ENCODE results near the gene ARHGAP15. TPM values are rescaled to one million over a fixed set of nuclear protein-coding genes. Genes with fewer than 3 reads are reported as not detected.

Gene ARHGAP15
- polyA plus RNA-seq, 1 experiment, result not detected

DNA sequence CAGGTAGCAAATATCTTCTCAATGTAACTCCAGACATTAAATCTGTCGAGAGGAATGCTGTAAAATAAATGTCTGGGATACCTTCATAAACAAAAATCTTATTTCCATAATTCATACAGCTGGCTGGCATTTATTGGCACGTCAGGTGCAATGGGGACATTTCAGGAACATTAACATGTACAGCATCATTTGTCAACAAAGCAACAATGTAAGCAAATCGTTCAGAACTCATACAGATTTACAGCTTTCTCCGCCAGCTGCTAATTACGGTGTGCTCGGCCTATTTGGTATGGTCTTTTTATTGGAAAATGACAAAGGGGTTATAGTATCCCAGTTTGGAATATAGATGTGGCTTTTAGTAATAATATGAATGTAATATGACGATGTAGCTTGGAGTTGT is 464.9 kb downstream of the ARHGAP15 start:
- no peak for TF ChIP-seq CTCF (IDR thresholded peaks at IDR 0.05; ENCODE audit: insufficient read depth, low read depth, low read length)
- no peaks in the 10 kb centered on the region for H3K27me3 ChIP-seq (ENCODE audit: control insufficient read depth, insufficient read depth, low read length)
- DNase-seq (ENCODE audit: low read depth), result no peak
- ChIA-PET POLR2A (no interaction called here), CTCF (no interaction called here)
- no peak overlapping the region for H3K4me3 ChIP-seq (ENCODE audit: low read depth, low read length)
- no peaks in the 10 kb centered on the region for H3K36me3 ChIP-seq (ENCODE audit: control insufficient read depth, insufficient read depth, low read length)

DNA sequence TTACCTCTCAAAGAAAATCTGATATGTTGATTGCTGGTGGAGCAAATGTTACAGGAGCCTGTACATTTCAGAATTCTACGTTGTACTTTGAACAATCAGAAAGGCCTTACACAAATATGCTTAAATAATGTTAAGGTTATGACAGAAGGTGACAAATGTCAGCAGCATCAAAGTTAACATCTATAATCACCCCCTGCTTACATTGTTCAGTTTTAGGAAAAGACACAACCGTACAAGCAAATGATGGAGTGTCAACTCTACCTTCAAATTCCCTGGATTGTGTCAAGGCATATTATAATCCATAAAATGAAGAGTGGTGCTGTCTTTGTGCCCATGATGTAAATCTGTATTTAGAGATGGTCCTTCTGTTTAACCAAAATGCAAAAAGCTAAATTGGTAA is 465.5 kb downstream of the ARHGAP15 start:
- CTCF ChIA-PET, result no interaction called here
- H3K27me3 ChIP-seq (ENCODE audit: control insufficient read depth, insufficient read depth, low read length), result no peaks in the 10 kb centered on the region
- H3K4me3 ChIP-seq (ENCODE audit: low read depth, low read length), result no peak overlapping the region
- POLR2A ChIA-PET, result no interaction called here
- H3K36me3 ChIP-seq (ENCODE audit: control insufficient read depth, insufficient read depth, low read length), result no peaks in the 10 kb centered on the region
- DNase-seq (ENCODE audit: low read depth), result no peak
- TF ChIP-seq CTCF (IDR thresholded peaks at IDR 0.05; ENCODE audit: insufficient read depth, low read depth, low read length), result no peak

DNA sequence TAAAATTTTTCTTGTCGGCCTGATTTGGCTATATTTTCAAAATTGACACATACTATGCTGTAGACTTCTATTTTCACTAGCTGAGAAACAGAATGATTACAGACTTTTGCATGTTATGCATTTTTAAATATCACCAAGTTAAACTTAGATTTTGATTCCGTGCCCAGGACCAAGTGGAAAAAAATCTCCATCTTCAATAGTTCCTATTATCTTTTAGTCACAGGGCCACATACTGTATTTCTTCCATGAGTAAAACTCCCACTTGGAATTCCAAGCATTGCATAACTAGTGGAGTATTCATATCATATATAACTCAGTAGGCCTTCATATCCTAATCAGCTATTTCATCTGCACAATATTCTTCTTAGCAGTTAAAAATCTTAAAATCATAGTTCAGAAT is 470.9 kb downstream of the ARHGAP15 start:
- ChIA-PET POLR2A (no interaction called here), CTCF (interaction anchor here (1.4 kb wide), 1 partner anchor 19 kb away, joined by 3 read pairs; no protein-coding TSS in a partner anchor)
- TF ChIP-seq CTCF (IDR thresholded peaks at IDR 0.05; ENCODE audit: insufficient read depth, low read depth, low read length), result no peak
- Histone ChIP-seq H3K36me3 (ENCODE audit: control insufficient read depth, insufficient read depth, low read length) (no peaks in the 10 kb centered on the region), H3K4me3 (ENCODE audit: low read depth, low read length) (no peak overlapping the region), H3K27me3 (ENCODE audit: control insufficient read depth, insufficient read depth, low read length) (no peaks in the 10 kb centered on the region)
- peak; percentile 4 for DNase-seq (ENCODE audit: low read depth)

DNA sequence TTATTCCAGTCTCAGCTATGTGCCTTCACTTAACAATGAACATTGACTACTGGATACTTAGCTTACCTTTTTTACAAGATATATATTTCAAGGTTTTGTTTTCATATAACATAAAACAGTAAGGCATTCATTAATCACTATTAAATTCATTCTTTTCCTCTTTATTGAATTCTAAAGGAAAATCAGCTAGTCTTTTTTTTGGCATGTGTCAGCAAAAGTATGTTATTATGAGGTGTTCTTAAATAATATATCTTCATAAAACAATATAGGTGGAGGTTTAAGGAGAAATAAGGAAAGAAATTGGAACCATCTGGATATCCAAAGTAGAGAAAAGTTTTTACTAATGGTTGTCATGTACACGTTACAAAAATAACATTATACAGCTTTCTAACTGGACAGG is 472.6 kb downstream of the ARHGAP15 start:
- Histone ChIP-seq H3K4me3 (ENCODE audit: low read depth, low read length) (no peak overlapping the region), H3K36me3 (ENCODE audit: control insufficient read depth, insufficient read depth, low read length) (no peaks in the 10 kb centered on the region), H3K27me3 (ENCODE audit: control insufficient read depth, insufficient read depth, low read length) (no peaks in the 10 kb centered on the region)
- TF ChIP-seq CTCF (IDR thresholded peaks at IDR 0.05; ENCODE audit: insufficient read depth, low read depth, low read length), result no peak
- no peak for DNase-seq (ENCODE audit: low read depth)
- CTCF ChIA-PET, result no interaction called here
- POLR2A ChIA-PET, result no interaction called here

DNA sequence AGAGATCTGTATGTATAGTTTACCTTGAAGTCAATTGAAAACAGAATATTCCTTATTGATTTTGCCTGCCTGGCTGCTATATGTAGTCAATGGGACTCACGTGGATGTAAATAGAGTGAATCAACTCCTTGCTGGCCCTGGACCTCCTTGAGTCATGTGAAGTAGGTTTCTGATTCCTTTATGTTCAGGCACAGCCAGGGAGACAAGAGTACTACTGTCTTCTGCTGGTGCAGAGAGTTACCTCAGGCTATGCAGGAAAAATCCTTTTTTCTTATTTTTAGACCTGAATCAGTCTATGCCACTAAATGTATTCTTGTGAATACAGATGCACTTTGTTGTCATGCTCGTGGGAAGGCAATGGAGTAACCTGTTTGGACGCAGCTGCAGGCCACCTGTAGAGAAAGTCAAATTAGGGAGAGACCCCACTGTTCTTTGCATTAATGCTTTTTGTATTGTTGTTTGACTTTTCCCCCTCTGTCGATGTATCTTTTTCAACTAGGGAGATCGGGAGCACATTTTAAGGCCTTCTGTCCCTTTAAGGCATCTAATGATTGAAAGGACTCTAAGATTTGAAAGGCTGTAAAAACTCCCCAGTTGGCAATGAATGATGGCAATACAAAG is 473.9 kb downstream of the ARHGAP15 start:
- ChIA-PET CTCF (no interaction called here), POLR2A (no interaction called here)
- Histone ChIP-seq H3K36me3 (ENCODE audit: control insufficient read depth, insufficient read depth, low read length) (no peaks in the 10 kb centered on the region), H3K27me3 (ENCODE audit: control insufficient read depth, insufficient read depth, low read length) (no peaks in the 10 kb centered on the region), H3K4me3 (ENCODE audit: low read depth, low read length) (no peak overlapping the region)
- TF ChIP-seq CTCF (IDR thresholded peaks at IDR 0.05; ENCODE audit: insufficient read depth, low read depth, low read length), result no peak
- DNase-seq (ENCODE audit: low read depth), result no peak
